ENCODE results near the gene SRCIN1. TPM values are rescaled to one million over a fixed set of nuclear protein-coding genes. Genes with fewer than 3 reads are reported as not detected.

SRCIN1 gene
- total RNA-seq, 4 donors from 2014 or later, result 0.09 to 1.7 (median 1.3) TPM

GRCh38 chr17:38619451-38619795 is 13.7 kb upstream of the SRCIN1 start:
- WGBS, 2 donors, result 71 to 78% methylated on average over 1 to 2 of the region's 2 CpGs
- DNase-seq, result no peak
- H3K27me3 ChIP-seq, result peaks cover 0 to 69% (median 0%) of the 10 kb centered on the region in 4 donors
- H3K36me3 ChIP-seq, result no peaks in the 10 kb centered on the region
- H3K27ac ChIP-seq, result no peak overlapping the region
- intact Hi-C loops (cut with DNase I), result no loop called here
- TF ChIP-seq CTCF (IDR thresholded peaks at IDR 0.05) (no peak), POLR2A (IDR thresholded peaks at IDR 0.05) (no peak)
- H3K9me3 ChIP-seq, result no peaks in the 10 kb centered on the region
- H3K4me1 ChIP-seq, result no peaks in the 10 kb centered on the region
- no peak overlapping the region for H3K4me3 ChIP-seq

GRCh38 chr17:38617967-38618760 is 12.4 kb upstream of the SRCIN1 start:
- intact Hi-C loops (cut with DNase I), result no loop called here
- Histone ChIP-seq H3K27me3 (peaks cover 0 to 71% (median 0%) of the 10 kb centered on the region in 4 donors), H3K4me3 (no peak overlapping the region), H3K27ac (no peak overlapping the region), H3K9me3 (no peaks in the 10 kb centered on the region), H3K4me1 (no peaks in the 10 kb centered on the region), H3K36me3 (no peaks in the 10 kb centered on the region)
- WGBS, 2 donors, result 74 to 80% methylated on average over 11 of the region's 11 CpGs
- no peak for DNase-seq
- TF ChIP-seq CTCF (IDR thresholded peaks at IDR 0.05) (no peak), POLR2A (IDR thresholded peaks at IDR 0.05) (no peak)

- intact Hi-C loops (cut with DNase I), result no loop called here
- peaks cover 0 to 70% (median 0%) of the 10 kb centered on the region in 4 donors for H3K27me3 ChIP-seq
- WGBS, 2 donors, result 74 to 78% methylated on average over 13 to 14 of the region's 19 CpGs
These were observed 11.5 kb upstream of the SRCIN1 start for GRCh38 chr17:38617074-38617860.

GRCh38 chr17:38616361-38616760 is 10.6 kb upstream of the SRCIN1 start:
- DNase-seq, result no peak
- TF ChIP-seq CTCF (IDR thresholded peaks at IDR 0.05), result no peak
- no peak for TF ChIP-seq POLR2A (IDR thresholded peaks at IDR 0.05)
- 73% methylated on average over 5 of the region's 5 CpGs; no CpG with 5 or more reads in 1 of the 2 donors for WGBS, 2 donors
- no peak overlapping the region for H3K27ac ChIP-seq
- H3K27me3 ChIP-seq, result peaks cover 0 to 73% (median 0%) of the 10 kb centered on the region in 4 donors
- H3K4me3 ChIP-seq, result no peak overlapping the region
- peaks cover 0 to 8% (median 7%) of the 10 kb centered on the region in 3 donors for H3K9me3 ChIP-seq
- no peaks in the 10 kb centered on the region for H3K4me1 ChIP-seq
- H3K36me3 ChIP-seq, result no peaks in the 10 kb centered on the region
- intact Hi-C loops (cut with DNase I), result no loop called here

More at GRCh38 chr17:38617074-38617860, 11.5 kb upstream of the SRCIN1 start:
- no peak overlapping the region for H3K4me3 ChIP-seq
- TF ChIP-seq CTCF (IDR thresholded peaks at IDR 0.05) (no peak), POLR2A (IDR thresholded peaks at IDR 0.05) (no peak)
- no peak for DNase-seq
- H3K9me3 ChIP-seq, result no peaks in the 10 kb centered on the region
- H3K4me1 ChIP-seq, result no peaks in the 10 kb centered on the region
- no peaks in the 10 kb centered on the region for H3K36me3 ChIP-seq
- no peak overlapping the region for H3K27ac ChIP-seq
